Raji (cell line): ENCODE data around the gene APLN.

Experiments used
- POLR2A ChIP-seq: IDR thresholded peaks from 2 replicates; pipeline ENCODE4 v1.6.1; 2011; ENCODE audit warnings: low read depth, low read length, control low read depth; ENCODE audit not compliant: insufficient read depth

Gene APLN

DNA sequence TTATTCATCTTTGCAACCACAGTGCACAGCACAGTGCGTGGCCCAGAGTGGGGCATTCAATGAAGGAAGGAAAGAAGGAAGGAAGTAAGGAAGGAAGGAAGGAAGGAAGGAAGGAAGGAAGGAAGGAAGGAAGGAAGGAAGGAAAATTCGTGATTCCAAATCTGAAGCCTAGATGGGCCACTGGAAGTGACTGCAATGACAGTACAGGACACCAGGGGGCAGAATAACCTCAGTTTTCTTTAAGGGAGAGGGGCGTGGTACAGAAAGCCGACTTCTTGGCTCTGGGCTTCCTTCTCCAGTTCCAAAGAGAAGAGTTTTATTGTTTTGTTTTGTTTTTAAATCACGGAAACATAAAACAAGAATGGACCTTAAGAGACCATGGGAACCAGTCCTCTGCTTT lies 47.8 kb downstream of the APLN start:
- TF ChIP-seq POLR2A: no peak

DNA sequence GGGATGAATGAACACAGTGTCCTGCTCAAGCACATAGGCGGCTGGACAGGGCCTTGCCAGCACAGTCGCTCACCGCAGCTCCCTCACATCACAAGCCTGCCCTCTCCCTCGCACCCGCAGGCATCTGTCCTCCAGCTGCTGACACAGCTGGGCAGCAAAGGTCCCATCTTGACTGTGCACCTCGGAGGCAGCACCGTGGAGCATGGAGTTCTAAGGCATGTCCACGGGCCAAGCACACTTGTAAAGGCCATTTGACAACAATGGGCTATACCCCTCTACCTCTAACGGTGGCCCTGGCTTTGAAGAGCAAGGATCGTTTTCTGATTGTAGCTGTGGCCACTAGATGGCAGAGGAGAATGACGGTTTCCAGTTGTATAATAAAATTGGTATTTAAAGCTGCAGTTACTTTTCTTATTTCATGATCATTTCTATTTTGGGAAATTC lies 53.8 kb downstream of the APLN start:
- TF ChIP-seq POLR2A: no peak

DNA sequence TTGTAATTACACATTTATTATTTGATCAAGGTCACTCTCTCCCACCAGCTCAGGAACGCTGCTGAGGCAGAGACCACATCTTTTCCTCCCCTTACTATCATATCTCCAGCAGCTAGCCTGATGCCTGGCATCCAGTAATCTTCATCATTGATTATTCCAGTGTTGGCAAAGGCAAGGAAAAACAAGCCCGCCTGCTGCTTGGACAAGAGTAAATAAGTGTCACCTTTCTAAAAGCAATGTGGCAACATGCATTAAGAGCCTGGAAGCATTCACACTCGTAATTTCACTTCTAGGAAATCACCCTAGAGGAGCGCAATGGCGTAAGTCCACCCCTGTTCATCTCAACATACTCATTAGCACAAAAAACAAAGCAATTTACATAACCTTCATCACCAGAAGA lies 54.8 kb downstream of the APLN start:
- no peak for TF ChIP-seq POLR2A

DNA sequence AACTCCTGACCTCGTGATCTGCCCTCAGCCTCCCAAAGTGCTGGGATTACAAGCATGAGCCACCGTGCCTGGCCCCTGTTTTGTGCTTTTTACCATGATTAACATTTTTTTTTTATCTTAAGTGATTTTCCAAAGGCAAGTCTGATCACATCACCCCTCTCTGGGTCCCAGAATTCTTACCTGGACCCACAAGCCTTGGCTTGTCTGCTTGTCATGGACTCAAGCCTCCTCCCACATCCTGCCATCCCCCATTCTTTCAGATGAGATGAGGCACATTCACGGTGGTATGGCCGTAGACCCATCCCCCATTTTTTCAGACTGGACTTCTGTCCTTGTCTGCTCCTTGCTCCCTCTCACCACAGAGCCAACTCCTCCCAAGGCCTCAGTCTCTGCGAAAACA lies 55.3 kb downstream of the APLN start:
- TF ChIP-seq POLR2A: no peak

DNA sequence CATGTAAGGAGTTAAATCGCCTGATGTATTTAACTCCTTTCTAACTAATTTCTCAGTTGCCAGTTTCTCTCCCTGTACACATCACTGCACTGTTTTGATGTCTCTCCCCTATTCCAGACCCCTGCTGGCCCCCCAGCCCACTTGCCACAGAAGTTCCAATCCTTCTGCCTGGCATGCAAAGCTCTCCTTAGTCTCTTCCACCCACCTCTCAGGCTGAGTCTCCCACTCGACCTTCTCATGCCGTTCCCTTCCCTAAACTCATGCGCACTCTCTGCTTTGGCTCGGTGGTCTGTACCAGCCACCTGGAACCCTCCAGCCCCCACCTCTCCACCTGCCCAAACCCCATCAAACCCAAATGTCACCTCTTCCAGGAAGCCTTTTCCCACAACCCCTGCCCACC lies 56.9 kb downstream of the APLN start:
- TF ChIP-seq POLR2A: no peak

DNA sequence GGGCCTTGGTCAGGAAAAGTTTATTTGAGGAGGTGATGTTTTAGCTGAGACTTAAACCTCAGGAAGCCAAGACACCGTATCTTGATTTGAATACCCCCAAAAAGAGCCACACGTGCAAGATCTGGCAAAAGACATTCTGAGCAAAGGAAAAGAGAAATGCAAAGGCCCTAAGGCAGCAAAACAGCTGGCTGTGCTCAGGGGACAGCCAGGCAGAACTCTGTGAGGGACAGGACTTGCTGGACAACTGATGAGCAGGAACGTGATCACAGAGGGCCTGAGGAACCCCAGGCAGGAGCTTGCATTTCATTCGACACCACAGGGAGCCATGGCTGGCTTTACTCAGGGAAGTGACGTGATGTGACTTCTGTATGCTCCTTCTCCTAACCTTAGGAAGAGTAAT lies 58.7 kb downstream of the APLN start:
- TF ChIP-seq POLR2A: no peak
